IPS DF 4.7 (cell line): ENCODE data around the gene NETO2.

Source experiments
- DNase-seq: peaks from one replicate; pipeline ENCODE4 v3.0.0-alpha.2; 2013; ENCODE audit warnings: low spot score; ENCODE audit errors: extremely low read depth

The NETO2 gene

GRCh38 chr16:47046726-47047523 lies 96.8 kb downstream of the NETO2 start:
- no peak for DNase-seq

- no peak for DNase-seq
Measured at GRCh38 chr16:47045459-47045858, 98.3 kb downstream of the NETO2 start.

GRCh38 chr16:47045023-47045422 lies 98.7 kb downstream of the NETO2 start:
- DNase-seq, result no peak

GRCh38 chr16:47043970-47044684 lies 99.6 kb downstream of the NETO2 start:
- DNase-seq, result no peak

GRCh38 chr16:47043200-47043599 lies 100.5 kb downstream of the NETO2 start:
- DNase-seq, result no peak

GRCh38 chr16:47037746-47038458 lies 105.8 kb downstream of the NETO2 start:
- DNase-seq, result no peak

GRCh38 chr16:47037396-47037745 lies 106.4 kb downstream of the NETO2 start:
- no peak for DNase-seq

GRCh38 chr16:47036201-47036600 lies 107.5 kb downstream of the NETO2 start:
- DNase-seq, result no peak

- DNase-seq, result no peak
Measured at GRCh38 chr16:47035436-47035835, 108.3 kb downstream of the NETO2 start.

GRCh38 chr16:47034455-47034854 lies 109.3 kb downstream of the NETO2 start:
- no peak for DNase-seq

- no peak for DNase-seq
Measured at GRCh38 chr16:47033176-47033575, 110.6 kb downstream of the NETO2 start.

- DNase-seq, result no peak
Measured at GRCh38 chr16:47029724-47030123, 114.0 kb downstream of the NETO2 start.

- DNase-seq, result no peak
Measured at GRCh38 chr16:47028767-47029377, 114.9 kb downstream of the NETO2 start.
